ENCODE results near the gene TRAPPC13.
"Not testable (repeated sequence)": the region's sequence is repeated elsewhere in the genome, so short reads cannot be mapped to it uniquely, and the experiment has no call there.

TRAPPC13 gene, protein sequence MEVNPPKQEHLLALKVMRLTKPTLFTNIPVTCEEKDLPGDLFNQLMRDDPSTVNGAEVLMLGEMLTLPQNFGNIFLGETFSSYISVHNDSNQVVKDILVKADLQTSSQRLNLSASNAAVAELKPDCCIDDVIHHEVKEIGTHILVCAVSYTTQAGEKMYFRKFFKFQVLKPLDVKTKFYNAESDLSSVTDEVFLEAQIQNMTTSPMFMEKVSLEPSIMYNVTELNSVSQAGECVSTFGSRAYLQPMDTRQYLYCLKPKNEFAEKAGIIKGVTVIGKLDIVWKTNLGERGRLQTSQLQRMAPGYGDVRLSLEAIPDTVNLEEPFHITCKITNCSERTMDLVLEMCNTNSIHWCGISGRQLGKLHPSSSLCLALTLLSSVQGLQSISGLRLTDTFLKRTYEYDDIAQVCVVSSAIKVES

DNA sequence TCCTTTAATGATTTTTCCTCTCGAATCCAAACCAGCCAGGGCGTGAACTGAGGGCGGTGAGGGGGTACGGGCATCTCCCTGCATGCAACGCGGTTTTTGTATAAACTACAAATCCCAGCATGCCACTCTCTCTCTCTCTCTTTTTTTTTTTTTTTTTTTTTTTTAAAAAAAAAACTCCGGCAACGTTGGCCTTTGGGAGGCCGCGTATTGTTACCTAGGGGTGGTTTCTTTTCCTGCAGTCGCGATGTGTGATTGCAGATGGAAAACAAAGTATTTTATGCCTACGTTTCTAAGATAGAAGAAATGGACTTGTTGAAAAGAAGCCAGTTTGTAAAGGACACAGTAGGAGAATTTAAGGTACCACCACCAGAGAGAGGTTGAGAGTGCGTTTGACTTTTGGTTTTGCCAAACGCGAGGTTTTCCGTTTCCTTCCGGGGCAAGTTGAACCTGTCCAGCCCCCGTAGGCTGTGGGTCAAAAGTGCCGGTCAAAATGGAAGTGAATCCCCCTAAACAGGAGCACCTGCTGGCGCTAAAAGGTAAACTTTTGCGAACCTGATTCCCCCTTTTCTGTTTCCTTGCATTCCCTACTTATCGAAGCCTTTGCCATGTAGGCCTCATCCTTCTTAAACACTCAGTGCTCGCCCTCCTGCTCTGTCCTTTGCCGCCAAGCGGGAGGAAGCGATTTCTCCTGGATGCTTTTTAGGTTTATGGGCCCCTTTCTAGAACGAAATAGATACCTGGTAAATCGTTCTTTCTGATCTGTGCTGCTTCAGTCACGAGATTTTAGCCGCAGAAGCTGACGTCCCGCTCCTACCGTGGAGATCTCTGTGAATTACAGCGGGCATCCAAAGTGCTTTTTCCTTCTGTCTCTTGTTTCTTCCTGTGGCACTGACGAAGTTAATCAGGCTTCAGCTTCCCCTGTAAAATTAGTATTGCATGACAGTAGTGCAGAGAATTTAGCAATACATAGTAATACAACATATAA, at the start of gene TRAPPC13, which contains the start of gene SHLD3:
TSS of gene TRAPPC13 (plus strand) at position 457 of the 985 bp plus-strand sequence. CDS start at position 491, 34 bp downstream.
TSS of gene SHLD3 (plus strand) at position 457 of the 985 bp plus-strand sequence. CDS start 4,561 bp downstream, outside the sequence.
- peak; percentile 88 for DNase-seq

DNA sequence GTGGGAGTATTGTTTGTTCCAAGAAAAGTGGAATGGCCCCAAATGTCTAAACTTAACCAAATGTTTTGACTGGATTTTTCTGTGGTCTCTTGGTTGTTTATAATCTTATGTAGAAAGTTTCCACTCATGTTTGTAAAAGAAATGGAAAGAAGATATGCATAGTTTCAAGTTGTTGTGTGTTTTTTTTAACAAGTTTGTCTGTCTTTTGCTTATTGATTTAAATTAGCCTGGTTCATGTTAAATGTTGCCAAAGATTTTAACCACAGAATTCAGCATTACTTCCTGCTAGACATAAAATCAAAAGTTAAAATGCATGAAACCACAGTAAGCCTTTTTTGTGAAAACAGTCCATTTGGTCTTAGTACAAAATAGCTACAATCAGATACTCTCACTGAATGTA, 47.7 kb upstream of the TRAPPC13 start:
- DNase-seq: no peak

DNA sequence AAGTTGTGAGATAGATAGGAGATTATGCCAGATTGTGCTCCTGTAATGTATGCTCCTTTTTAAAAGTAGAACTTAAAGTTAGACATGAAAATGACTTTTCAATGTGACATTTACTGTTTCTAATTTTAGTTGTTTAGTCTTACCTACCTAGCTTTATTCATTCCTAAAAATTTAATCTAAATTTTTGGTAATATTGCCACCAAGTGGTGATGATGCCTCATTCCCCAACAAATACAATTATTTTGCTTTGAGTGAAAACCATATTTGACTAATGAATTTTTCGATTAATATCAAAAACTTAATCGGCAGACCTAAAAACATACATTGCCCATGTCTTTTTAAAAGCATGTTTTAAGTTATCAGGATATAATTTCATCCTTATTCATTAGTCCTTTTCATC, 36.1 kb upstream of the TRAPPC13 start:
- DNase-seq: no peak

DNA sequence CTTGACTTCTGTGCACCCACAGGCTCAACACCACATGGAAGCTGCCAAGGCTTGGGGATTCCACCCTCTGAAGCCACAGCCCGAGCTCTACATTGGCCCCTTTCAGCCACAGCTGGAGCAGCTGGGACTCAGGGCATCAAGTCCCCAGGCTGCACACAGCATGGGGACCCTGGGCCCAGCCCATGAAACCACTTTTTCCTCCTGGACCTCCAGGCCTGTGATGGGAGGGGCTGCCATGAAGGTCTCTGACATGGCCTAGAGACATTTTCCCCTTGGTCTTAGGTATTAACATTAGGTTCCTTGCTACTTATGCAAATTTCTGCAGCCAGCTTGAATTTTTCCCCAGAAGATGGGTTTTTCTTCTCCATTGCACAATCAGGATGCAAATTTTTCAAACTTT, 23.1 kb upstream of the TRAPPC13 start:
- not testable (repeated sequence) for DNase-seq

DNA sequence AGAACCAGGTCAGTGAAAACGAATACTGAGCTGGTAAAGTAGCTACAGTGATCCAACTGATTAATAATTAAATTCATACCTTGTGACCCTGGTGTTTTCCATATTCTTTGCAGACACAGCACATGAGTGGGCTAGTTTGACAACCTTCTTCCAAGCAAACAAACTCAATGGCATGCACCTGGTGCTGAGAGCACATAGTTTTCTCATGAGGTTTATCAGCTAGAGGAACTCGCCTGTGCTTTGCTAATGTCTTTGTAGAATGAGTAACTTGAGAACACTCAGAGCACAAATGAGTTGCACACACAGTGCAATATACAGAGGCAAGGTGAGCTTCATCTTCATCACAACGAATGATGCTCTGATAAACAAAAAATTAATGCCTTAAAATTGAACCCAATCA, 13.3 kb upstream of the TRAPPC13 start:
- DNase-seq: no peak

DNA sequence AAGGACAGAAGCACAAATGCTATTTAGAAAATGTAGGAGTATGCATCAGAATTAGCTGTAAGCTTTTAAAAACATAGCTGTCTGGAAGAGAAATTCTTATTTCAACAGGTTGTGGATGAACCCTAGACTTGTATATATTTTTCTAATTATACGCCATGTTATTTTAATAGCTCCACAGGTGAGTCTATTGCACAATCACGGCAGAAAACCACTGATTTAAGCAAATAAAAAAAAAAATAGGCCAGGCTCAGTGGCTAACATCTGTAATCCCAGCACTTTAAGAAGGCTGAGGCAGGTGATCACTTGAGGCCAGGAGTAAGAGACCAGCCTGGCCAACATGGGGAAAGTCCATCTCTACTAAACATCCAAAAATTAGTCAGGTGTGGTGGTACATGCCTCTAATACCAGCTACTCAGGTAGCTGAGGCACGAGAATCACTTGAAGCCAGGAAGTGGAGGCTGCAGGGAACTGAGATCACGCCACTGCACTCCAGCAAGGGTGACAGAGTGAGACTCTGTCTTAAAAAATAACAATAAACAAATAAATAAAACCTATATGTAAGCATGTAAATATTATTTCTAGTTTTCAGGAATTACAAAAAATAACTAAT, 12.4 kb upstream of the TRAPPC13 start:
- DNase-seq: no peak

DNA sequence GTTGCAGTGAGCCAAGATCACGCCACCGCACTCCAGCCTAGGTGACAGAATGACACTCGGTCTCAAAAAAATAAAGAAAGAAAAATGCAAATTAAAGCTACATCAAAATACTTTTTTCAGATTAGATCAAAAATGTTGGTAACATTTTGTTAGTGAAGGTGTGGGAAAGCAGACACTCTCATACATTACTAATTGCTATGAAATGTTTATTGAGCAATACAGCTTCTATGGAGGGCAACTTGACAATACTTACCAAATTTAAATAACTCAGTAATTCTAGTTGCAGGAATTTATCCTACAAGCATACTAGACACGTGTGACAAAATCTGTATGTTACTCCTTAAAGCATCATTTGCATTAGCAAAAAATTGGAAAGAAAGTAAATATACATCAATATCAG, 4.8 kb upstream of the TRAPPC13 start:
- DNase-seq: no peak

DNA sequence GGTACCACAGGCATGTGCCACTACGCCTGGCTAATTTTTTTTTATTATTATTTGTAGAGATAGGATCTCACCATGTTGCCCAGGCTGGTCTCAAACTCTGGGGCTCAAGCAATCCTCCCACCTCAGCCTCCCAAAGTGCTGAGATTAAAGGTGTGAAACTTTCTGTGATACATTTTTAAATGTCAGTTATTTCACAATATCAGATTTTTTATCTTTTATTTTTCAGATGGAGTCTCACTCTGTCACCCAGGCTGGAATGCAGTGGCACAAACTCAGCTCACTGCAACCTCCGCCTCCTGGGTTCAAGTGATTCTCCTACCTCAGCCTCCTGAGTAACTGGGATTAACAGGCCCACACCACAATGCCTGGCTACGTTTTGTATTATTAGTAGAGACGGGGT, 2.9 kb upstream of the TRAPPC13 start:
- DNase-seq: not testable (repeated sequence)

DNA sequence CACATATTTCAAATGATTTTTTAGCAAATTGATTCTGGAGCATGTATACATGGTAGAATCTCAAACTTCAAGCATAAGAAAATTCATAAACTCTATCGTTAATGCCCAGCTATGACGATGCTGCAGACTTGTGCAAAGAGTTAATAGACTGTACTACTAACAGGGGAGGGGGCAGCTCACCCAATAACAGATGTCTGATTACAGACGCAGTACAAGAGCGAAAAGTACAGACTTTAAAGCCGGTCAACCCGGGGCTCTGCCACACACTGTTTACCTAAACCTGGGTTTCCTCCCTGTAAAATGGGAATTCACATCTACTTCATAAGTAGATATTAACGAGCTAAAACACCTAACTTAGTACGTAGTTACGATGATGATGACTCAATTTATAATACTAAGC, 1.3 kb upstream of the TRAPPC13 start:
- DNase-seq: no peak

DNA sequence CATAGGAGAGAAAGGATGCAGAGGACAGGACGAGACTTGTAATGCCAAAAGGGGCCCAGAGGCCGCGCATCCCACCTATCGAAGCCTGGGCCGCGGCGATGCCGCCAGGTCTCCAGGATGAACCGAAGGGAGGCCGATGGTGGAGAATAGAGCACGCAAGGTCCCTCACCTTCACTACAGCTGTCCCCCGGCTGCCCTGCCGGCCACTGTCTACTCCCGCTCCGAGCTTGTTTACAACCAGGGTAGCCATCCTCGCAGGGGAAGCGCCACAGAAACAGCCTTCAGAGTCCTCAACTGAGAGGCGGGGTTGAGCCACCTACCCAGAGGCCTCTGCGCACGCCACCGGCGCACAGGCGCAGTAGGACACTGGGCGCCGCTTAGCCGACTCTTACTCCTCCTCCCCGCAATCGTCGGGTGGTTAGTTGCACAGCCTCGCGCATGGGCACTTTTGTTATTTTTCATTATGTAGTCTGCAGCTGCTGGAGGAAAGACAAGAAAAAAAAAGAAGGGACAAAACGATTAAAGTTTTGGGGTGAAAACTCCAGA, 729 bp upstream of the TRAPPC13 start, which contains the start of gene TRIM23:
TSS of gene TRIM23 (minus strand) at position 309 of the 546 bp plus-strand sequence. CDS start at position 250, 59 bp downstream.
- DNase-seq: peak; percentile 70

DNA sequence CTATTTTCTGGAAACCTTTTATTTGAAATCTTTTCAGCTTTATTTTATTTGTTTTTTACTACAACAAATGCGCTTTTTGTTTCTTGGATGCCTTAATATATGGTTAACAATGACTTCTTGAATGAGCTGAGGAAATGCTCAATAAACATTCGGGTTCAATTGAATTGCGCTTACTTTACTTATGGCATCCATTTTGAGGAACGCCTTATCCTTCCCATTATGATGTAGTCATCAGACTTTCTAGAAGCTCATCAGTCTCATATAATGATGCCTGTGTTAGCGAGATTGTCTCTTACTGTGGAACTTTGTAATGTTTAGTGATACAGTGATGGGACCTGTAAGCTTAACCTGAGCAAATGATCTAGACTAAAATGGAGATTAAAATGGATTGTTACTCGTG, 916 bp downstream of the TRAPPC13 start:
- DNase-seq: no peak

DNA sequence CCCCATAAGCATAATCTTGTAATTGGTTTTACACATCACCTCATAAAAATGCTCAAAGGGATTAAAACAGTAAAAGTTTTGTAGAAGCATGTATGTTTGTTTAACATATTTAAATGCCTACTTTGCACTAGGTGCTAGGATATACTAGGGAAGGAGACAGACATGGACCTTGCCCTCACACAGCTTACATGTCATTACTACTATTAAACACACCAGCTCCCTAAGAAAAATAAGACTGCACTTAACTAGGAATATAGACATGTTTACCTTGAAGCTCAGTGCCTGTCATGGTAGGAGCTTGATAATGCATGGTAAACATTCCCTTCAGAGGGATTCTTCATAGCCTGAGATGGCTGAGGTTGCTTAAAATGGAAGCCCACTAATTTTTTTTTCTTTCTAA, 6.2 kb downstream of the TRAPPC13 start:
- DNase-seq: no peak

DNA sequence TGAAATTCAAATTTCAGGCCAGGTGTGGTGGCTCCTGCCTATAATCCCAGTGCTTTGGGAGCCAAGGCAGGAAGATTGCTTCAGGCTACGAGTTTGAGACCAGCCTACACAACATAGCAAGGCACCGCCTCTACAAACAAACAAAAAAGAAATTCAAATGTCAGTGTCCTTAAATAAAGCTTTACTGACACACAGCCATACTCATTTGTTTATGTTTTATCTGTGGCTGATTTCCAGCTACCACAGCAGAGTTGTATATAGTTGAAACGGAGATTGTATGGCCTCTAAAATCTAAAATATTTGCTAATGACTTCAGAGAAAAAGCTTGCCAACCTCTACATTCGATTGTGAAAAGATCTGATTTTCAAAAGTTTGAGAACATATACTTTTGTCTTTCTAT, 15.4 kb downstream of the TRAPPC13 start:
- DNase-seq: no peak

DNA sequence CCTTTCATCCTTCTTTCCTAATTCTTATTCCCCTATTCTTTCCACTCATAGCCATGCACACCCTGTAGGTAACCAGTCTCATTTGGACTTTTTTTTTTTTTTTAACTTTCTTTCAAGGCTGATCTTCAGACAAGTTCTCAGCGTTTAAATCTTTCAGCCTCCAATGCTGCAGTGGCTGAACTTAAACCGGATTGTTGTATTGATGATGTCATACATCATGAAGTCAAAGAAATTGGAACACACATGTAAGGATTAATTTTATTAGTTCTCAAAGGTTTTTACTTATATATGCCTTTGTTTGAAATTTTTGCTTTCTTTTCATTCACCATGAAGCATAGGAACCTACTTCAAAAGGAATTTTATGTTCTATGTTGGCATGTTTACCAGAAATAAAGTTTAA, 22.1 kb downstream of the TRAPPC13 start:
- DNase-seq: no peak

DNA sequence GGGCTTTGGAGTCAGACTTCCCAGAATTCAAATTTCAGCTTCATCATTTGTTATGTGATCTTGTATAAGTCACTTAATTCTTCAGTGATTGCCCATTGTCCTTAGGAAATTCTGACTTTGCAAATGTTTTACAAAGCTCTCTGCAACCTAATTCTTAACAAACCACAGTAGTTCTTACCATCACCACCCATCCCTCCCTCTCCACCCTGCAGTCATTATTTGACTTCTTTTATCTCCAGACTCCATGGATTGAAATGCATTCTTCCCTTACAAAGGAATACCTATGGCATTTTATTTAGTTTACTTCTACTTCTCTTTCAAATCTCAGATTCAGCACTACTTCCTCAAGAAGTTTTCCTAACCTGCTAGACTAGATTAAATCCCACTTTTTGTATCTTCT, 23.1 kb downstream of the TRAPPC13 start:
- DNase-seq: no peak

DNA sequence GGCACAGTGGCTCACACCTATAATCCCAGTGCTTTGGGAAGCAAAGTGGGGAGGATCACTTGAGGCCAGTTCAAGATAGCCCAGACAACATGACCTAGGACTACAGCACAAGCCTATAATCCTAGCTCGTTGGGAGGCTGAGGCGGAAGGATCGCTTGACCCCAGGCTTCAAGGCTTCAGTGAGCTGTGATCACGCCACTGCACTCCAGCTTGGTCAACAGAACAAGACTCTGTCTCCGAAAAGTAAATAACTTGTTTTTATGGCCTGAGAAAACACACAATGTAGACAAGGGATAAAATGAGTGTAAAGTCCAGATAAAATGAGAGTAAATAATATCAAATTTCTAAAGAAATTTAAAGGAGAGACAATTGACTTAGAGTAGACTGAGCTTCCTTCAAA, 26.3 kb downstream of the TRAPPC13 start:
- no peak for DNase-seq

DNA sequence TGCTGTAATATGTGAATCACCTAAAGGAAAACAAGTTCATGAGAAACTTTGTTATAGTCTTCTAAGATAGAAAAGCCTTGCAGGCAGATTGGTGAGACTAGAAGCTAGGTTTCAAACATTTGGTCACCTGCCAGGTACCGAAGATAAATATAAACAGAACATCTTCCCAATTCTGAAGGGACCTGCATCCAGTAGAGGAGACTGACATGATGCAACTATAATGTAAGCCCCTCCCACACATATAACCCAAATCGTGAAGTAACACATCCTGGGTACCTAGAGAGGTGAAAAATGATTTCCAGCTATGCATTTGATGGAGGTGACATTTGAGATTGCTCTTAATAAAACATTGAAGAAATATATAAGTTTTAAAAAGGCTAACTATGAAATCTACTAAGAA, 29.9 kb downstream of the TRAPPC13 start:
- no peak for DNase-seq

DNA sequence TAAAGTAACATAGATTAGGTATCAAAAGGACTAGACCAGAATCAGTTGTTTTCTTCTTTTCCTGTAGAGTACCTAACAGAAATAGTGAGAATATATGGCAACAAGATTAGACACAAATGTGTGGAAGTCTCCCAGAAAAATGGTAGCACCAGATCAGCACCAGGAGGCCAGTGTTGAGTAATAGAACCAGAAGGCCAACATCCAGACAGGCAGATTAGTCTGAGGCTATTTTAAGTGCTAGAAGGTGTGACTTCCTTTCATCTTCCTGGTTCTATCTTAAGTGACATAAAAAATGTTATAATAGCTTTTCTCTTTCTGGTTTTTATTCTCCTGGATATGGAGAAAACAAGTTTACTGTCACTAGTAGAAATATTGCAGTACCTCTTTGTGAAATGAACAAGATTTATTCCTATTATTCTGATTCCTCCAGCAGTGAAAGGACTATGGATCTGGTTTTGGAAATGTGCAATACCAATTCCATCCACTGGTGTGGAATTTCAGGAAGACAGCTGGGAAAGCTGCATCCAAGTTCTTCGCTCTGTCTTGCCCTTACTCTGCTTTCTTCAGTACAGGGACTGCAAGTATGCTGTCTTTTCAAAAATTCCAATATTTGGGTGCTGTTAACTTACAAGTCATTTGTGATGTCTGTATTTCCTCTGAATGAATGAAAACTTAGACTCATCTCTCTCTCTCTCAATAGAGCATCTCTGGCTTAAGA, 39.1 kb downstream of the TRAPPC13 start:
- no peak for DNase-seq

DNA sequence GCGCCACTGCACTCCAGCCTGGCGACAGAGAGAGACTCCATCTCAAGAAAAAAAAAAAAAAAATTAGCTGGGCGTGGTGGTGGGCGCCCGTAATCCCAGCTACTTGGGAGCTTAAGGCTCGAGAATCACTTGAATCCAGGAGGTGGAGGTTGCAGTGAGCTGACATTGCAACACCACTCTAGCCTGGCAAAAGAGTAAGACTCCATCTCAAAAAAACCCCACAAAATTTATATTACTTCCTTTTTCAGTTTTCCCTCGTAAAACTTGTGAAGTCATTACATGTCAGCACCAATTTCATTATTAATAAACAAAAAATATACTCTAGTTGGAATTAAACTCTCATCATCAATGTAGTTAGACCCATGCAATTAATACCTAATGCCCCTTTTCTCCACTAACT, 43.9 kb downstream of the TRAPPC13 start:
- DNase-seq: no peak

DNA sequence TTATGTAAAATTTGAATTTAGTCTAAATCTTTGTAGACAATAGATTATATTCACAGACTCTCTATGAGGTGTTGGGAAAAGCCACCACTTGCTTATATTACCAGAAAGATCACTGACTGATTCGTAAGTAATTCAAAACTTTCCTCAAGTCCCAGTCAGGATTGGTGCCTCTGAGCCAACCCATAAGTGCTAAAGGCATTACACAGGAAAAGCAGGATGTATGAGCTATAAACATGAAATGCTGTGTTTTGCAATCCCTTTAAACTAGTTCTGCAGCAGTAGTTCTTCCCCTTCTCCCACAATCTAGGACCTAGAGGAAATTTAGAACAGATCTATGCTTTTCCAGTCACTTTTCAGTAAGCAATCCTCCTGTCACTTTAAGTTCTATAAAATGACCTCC, 48.0 kb downstream of the TRAPPC13 start:
- DNase-seq: no peak

DNA sequence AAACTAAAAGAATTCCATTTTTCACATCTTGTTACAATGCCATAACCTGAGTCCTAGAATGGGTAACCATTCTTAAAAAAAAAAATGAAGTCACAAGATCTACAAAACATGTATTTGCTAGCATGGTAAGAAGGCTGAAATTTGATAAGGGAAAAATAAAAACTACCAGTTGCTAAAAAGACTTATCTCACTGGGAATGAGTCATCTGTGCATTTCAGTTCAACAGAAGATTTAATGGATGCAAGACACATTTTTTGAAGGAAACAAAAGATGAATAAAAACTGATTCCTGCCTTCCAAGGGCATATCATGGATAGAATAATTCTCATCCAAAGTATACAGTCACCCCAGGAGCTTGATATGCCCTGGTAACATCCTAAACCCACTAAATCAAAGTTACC, 49.9 kb downstream of the TRAPPC13 start:
- DNase-seq: no peak

DNA sequence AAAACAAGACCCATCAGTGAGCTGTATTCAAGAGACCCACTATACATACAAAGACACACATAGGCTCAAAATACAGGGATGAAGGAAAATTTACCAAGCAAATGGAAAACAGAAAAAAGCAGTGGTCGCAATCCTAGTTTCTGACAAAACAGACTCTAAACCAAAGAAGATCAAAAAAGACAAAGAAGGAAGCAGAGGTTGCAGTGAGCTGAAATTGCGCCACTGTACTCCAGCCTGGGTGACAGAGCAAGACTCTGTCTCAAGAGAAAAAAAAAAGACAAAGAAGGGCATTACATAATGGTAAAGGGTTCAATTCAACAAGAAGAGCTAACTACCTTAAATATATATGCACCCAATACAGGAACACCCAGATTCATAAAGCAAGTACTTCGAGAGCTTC, 51.2 kb downstream of the TRAPPC13 start:
- DNase-seq: not testable (repeated sequence)

Measured in NCI-H1417 treated with DMSO at 0.1 percent for 48 hours (cell line).